ENCODE data around the gene AOPEP.
A peak's percentile ranks its signal among the peaks of the same experiment; 100 is the strongest.

AOPEP gene

GRCh38 chr9:94929369-94929756 is 202.9 kb downstream of the AOPEP start:
- Histone ChIP-seq H3K4me3 (no peak overlapping the region), H3K27ac (no peak overlapping the region)
- no peak for DNase-seq (ENCODE audit: low spot score)
- no peak for TF ChIP-seq CTCF (IDR thresholded peaks at IDR 0.05)

- no peak for TF ChIP-seq CTCF (IDR thresholded peaks at IDR 0.05)
- DNase-seq (ENCODE audit: low spot score), result no peak
- no peak overlapping the region for H3K27ac ChIP-seq
- H3K4me3 ChIP-seq, result no peak overlapping the region
Measured at GRCh38 chr9:94931036-94931633, 204.6 kb downstream of the AOPEP start.

- TF ChIP-seq CTCF (IDR thresholded peaks at IDR 0.05), result no peak
- no peak overlapping the region for H3K4me3 ChIP-seq
- no peak for DNase-seq (ENCODE audit: low spot score)
- no peak overlapping the region for H3K27ac ChIP-seq
Measured at GRCh38 chr9:94931740-94932139, 205.2 kb downstream of the AOPEP start.

- Histone ChIP-seq H3K27ac (peak overlapping the region; percentile 7 to 66), H3K4me3 (no peak overlapping the region)
- DNase-seq (ENCODE audit: low spot score), result no peak
- no peak for TF ChIP-seq CTCF (IDR thresholded peaks at IDR 0.05)
Measured at GRCh38 chr9:94932652-94933510, 206.4 kb downstream of the AOPEP start.

GRCh38 chr9:94933511-94933828 is 207.0 kb downstream of the AOPEP start:
- Histone ChIP-seq H3K27ac (no peak overlapping the region), H3K4me3 (no peak overlapping the region)
- no peak for DNase-seq (ENCODE audit: low spot score)
- TF ChIP-seq CTCF (IDR thresholded peaks at IDR 0.05), result no peak

GRCh38 chr9:94934816-94935328 is 208.4 kb downstream of the AOPEP start:
- Histone ChIP-seq H3K4me3 (no peak overlapping the region), H3K27ac (no peak overlapping the region)
- DNase-seq (ENCODE audit: low spot score), result no peak
- TF ChIP-seq CTCF (IDR thresholded peaks at IDR 0.05), result no peak

GRCh38 chr9:94935396-94935795 is 208.9 kb downstream of the AOPEP start:
- peak overlapping the region in 1 of 2 donors; percentile 54 for H3K27ac ChIP-seq
- no peak for DNase-seq (ENCODE audit: low spot score)
- no peak for TF ChIP-seq CTCF (IDR thresholded peaks at IDR 0.05)
- H3K4me3 ChIP-seq, result no peak overlapping the region

All from coronary artery (tissue), 2 donors.